Measurements from ENCODE around the gene HOXB5. TPM values are rescaled to one million over a fixed set of nuclear protein-coding genes. Genes with fewer than 3 reads are reported as not detected.
A peak's percentile ranks its signal among the peaks of the same experiment; 100 is the strongest.

The HOXB5 gene
- total RNA-seq, 1 donor from 2014 or later, result 0.13 TPM

DNA sequence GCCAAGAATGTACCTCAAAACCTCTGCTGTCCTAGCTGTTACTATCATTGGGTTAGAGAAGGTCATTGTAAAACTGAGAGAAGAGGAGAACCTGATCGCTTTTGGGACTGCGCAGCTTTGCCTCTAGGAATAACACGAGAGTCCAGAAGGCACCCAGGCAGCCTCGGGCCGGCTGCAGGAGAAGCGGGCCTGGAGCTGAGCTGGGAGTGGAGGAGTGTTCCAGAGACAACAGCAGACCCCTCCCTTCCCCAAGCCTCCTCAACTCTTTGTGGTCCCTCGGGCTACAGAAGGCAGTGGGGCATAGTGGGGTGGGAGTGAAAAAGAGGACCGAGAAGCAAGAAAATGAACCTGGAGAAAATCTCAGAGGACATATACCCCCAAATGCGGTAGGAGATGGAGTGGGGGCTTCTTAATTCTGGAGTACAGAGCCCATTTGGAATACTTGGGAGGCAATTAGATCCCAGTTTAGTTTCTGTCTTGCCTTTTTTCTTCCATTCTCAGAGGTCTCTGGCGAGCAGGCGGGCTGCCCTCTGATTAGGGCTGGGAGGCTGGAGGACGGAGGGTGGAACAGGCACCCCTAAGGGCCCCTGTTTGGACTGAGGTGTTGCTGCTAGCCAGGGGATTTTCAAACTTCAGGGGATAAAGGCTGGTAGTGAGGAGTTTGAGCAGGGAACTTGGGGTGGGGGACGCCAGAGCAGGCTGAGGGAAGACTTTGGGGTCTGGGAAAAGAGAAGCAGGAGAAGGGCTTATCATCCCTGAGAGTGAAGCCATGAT, 35.3 kb downstream of the HOXB5 start:
- ATAC-seq (ENCODE audit: poor library complexity) (no peak), DNase-seq (no peak)
- intact Hi-C loops (cut with DNase I), result no loop called here

GRCh38 chr17:48556576-48557401, 36.8 kb downstream of the HOXB5 start:
- no peak for DNase-seq
- intact Hi-C loops (cut with DNase I), result no loop called here
- no peak for ATAC-seq (ENCODE audit: poor library complexity)

GRCh38 chr17:48556229-48556575, 37.4 kb downstream of the HOXB5 start:
- ATAC-seq (ENCODE audit: poor library complexity) (no peak), DNase-seq (no peak)
- intact Hi-C loops (cut with DNase I), result no loop called here

DNA sequence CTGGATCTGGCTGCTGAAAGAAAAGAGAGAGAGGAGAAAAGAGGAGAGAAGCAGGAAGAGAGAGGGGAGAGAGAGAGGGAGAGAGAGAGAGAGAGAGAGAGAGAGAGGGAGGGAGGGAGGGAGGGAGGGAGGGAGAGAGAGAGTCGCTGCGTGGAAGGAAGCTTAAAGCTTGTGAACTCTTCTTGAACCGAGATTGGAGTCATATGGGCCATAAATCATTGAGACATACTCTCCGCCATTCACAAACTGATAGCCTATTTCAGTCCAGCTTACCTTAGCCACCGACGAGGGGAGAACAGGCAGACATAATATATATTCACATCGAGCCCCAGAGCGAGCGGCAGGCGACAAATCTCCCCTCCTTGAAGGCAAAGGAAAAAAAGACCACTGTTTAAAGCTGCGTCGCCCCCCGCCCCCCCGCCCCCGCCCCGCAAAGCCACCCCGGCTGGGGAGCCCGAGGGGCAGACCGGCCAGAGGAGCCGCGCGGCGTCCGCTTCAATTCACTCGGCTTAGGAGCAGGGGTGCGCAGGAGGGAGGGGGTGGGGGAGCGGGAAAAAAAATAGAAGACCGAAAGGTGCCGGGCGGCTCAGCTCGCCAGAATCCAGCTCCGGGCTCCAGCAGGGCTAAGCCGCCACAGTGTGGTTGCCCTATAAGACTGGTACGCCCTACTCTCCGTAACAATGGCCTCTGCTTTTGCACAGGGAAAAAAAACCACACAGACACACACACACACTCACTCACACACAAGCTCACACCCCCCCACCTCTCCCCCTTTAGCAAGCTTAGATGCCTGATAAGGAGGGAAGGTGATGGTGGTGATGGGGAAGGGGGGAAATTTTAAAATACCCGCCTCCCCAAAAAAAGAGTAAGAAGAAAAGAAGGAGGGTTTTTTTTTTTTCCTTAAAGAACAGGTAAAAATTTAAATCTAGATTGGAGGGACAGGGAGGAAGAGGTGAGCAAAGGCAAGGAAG, 38.0 kb downstream of the HOXB5 start:
- DNase-seq, result no peak
- intact Hi-C loops (cut with DNase I), result no loop called here
- peak; percentile 49 for ATAC-seq (ENCODE audit: poor library complexity)

GRCh38 chr17:48554412-48555257, 38.9 kb downstream of the HOXB5 start:
- ATAC-seq (ENCODE audit: poor library complexity) (no peak), DNase-seq (no peak)
- intact Hi-C loops (cut with DNase I), result no loop called here

DNA sequence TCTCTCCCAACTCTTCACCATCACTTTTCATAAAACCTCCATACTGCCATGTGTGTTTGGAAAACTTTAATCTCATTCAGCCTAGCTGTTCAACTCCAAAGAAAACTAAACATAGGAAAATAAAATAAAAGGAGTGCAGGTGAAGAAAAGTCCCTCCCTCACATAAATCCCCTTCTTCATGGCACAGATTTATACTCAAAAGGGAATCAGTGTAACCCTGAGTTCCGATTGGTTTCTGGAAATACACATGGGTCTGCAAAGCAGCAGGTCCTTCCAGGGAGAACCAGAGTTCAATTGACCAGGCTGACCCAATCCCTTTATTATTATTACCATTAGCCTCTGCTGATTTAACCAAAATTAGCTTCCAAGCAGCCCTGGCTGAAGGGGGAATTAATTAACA, 39.8 kb downstream of the HOXB5 start:
- DNase-seq (no peak), ATAC-seq (ENCODE audit: poor library complexity) (no peak)
- intact Hi-C loops (cut with DNase I), result no loop called here

DNA sequence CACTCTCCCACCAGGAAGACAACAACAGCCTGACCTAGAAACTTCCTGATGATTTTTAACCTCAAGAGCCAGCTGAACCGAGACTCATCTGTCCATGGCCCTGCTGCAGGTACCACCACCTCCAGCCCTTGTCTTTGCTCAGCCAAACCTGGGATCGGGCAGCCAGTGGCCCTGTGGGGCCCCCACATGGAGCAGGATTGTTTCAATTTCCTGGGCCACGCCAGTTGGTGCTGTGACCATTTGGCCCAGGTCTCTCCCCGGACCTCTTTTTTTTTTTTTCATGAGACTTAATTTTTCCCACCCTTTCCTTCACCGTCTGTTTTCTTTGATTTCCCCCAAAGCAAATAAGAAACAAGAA, 40.4 kb downstream of the HOXB5 start:
- ATAC-seq (ENCODE audit: poor library complexity) (no peak), DNase-seq (no peak)
- intact Hi-C loops (cut with DNase I), result no loop called here

GRCh38 chr17:48552466-48553189, 41.0 kb downstream of the HOXB5 start:
- ATAC-seq (ENCODE audit: poor library complexity) (no peak), DNase-seq (no peak)
- intact Hi-C loops (cut with DNase I), result no loop called here

DNA sequence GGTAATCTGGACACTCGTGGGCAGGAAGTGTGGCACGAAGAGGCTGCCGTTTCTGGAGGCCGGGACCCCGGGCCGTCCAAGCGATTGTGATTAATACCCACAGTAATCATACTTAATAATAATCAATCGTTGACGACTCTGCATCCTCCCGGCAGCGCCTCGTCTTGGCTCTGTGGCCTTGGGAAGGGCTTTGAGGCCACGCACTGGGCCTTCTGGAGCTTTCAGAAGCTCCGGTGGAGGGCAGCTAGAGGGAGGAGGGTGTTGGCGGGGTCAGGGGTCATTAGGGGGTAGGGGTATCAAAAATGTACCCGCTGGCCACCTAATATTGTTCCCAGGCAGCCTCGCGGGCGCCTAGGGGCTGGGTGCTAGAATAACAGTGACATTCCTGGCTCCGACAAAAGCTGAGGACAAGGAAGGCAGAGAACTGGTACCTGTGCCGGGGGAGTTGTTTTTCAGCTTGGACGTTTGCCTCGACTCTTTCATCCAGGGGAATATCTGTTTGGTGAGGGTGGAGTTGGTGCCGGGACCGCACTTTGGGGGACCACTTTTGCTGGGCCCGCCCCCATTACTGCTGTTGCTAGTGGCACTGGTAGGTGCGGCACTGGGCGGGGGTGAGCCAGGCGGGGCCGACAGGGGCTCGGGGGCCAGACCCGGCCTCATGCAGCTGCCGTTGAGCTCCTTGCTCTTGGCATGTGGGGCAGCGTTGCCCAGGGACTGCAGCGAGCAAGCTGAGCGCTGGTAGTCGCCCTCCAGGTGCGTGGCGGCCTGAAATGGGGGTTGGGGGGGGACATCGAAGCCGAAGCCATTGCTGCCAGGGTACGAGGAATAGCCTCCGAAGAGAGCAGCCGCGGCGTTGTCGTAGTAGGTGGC, 41.7 kb downstream of the HOXB5 start:
- ATAC-seq (ENCODE audit: poor library complexity), result no peak
- no peak for DNase-seq
- intact Hi-C loops (cut with DNase I), result no loop called here

DNA sequence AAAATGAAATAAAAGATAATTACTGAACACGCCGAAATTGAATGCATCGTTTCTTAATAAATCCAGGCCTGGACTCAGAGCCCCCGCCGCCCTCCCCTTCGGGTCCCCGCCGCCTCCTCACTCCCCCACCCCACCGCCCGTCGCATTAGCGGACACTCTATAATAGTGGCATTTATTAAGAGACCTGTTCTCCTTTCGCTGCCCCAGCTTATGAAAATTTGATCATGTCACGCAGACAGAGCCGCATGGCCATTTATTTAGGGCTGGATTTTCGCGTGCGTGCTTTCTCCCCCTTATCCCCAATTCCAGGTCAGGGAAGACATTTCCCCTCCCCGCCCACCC, 42.4 kb downstream of the HOXB5 start:
- DNase-seq (no peak), ATAC-seq (ENCODE audit: poor library complexity) (no peak)
- intact Hi-C loops (cut with DNase I), result no loop called here

GRCh38 chr17:48550502-48551213, 42.9 kb downstream of the HOXB5 start:
- no peak for DNase-seq
- no peak for ATAC-seq (ENCODE audit: poor library complexity)
- intact Hi-C loops (cut with DNase I), result no loop called here

DNA sequence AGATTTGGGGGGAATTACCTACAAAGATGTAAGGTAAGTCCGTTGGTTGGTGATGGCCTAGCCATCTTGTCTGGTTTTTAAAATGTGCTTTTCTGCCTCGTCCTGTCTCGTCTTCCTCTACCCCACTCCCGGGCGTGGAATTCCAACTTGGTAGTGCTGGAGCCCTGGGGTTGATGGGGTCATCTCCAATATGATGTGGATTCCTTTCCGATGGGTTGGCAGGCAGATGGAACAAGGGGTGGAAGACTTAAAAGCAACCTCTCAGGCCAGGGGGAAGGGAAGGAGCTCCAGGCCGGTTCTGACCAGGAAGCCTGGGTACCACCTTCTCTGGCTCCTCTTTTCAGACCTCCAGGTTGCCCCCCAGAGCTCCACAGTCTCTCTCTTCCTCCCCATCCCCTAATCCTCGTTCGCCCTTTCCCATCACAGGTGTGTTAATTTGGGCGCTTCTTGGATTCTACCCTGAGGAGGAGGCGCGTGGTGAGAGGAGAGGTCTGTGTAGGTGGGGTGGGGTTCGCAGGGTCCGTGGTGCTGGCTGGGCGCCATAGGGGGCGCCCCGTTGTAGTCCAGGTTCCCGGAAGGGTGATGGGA, 43.6 kb downstream of the HOXB5 start:
- no peak for DNase-seq
- intact Hi-C loops (cut with DNase I), result no loop called here
- no peak for ATAC-seq (ENCODE audit: poor library complexity)

GRCh38 chr17:48549281-48549630, 44.3 kb downstream of the HOXB5 start:
- DNase-seq (no peak), ATAC-seq (ENCODE audit: poor library complexity) (no peak)
- intact Hi-C loops (cut with DNase I), result no loop called here

- DNase-seq (no peak), ATAC-seq (ENCODE audit: poor library complexity) (no peak)
- intact Hi-C loops (cut with DNase I), result no loop called here
These were observed 44.9 kb downstream of the HOXB5 start for GRCh38 chr17:48548523-48549280.

- DNase-seq, result no peak
- no peak for ATAC-seq (ENCODE audit: poor library complexity)
- intact Hi-C loops (cut with DNase I), result no loop called here
These were observed 45.6 kb downstream of the HOXB5 start for GRCh38 chr17:48547808-48548522.

Measured in Right ventricle myocardium superior (tissue), 1 donor.